K562 (cell line): ENCODE measurements around the gene EGFL7. TPM values are rescaled to one million over a fixed set of nuclear protein-coding genes. Genes with fewer than 3 reads are reported as not detected.

Source experiments
- ATAC-seq: fragments of 200-7000 bp; cut with Tn5 transposase; 3 replicates; pipeline ENCODE4 v1.9.1; 2020; ENCODE audit warnings: moderate library complexity
- BruUV-seq: library from RNA; stranded (reverse); fragments of 400-500 nt; replicated peaks from 2 replicates; lab custom pipeline; 2021; lab: Mats Ljungman, UMichigan
- CTCF ChIA-PET: fragments of 300-600 bp; formaldehyde crosslinking; extraction: SDS; loops from one replicate; lab custom pipeline; 2021; ENCODE audit warnings: low intra/inter-chr PET ratio; lab: Yijun Ruan, JAX
- POLR2A ChIA-PET: fragments of 300-600, 350-650 bp; sonication (Branson Sonifier 250); formaldehyde crosslinking; extraction: SDS; loops from one replicate; lab custom pipeline; 2021; ENCODE audit warnings: antibody characterized with exemption, inconsistent platforms; lab: Yijun Ruan, JAX
- DNase-seq, 4 experiments: peaks; one replicate each; pipeline versions ENCODE4 v3.0.0 to v3.0.0-alpha.2; 2011 to 2018; ENCODE audit warnings: low spot score in 3 of 4, mixed read lengths in 3 of 4; ENCODE audit errors: extremely low read depth in 1 of 4
- FAIRE-seq: peaks from 2 replicates; lab custom pipeline; 2011; peaks lifted over from hg19 to GRCh38; lab: Jason Lieb, UNC
- H2AFZ ChIP-seq: 2 replicates; pipeline ENCODE4 v1.6.0; 2011; ENCODE audit warnings: low read depth, low read length, control low read depth, inconsistent platforms
- H3K27ac ChIP-seq: fragments of 200-600 bp; 3 replicates; pipeline ENCODE4 v1.8.0; 2011; ENCODE audit warnings: low read depth, mild to moderate bottlenecking, control low read depth, inconsistent platforms, low read length, moderate library complexity, mixed read lengths; ENCODE audit errors: extremely low read depth
- H3K27me3 ChIP-seq, 2 experiments: fragments of 300-600 bp in 1 of 2; 2 replicates in 1 of 2; 3 replicates in 1 of 2; pipeline versions ENCODE4 v1.6.0 to v1.8.0; 2011; ENCODE audit warnings: inconsistent platforms in 2 of 2, low read length in 2 of 2, mild to moderate bottlenecking in 1 of 2, mixed read lengths in 1 of 2, moderate library complexity in 1 of 2; ENCODE audit not compliant: control insufficient read depth in 2 of 2, insufficient read depth in 2 of 2
- H3K36me3 ChIP-seq: fragments of 300-600 bp; 3 replicates; pipeline ENCODE4 v1.8.0; 2011; ENCODE audit warnings: mild to moderate bottlenecking, low read length, inconsistent platforms; ENCODE audit not compliant: control insufficient read depth, insufficient read depth
- H3K4me1 ChIP-seq, 2 experiments: fragments of 200-600 bp in 1 of 2; replicated peaks in 1 of 2; 2 replicates in 1 of 2; 3 replicates in 1 of 2; pipeline versions ENCODE4 v1.5.1 to v1.8.0; 2011; ENCODE audit warnings: inconsistent platforms in 2 of 2, low read length in 2 of 2, mild to moderate bottlenecking in 1 of 2, mixed read lengths in 1 of 2, moderate library complexity in 1 of 2; ENCODE audit not compliant: control insufficient read depth in 2 of 2, insufficient read depth in 2 of 2
- H3K4me2 ChIP-seq: 2 replicates; pipeline ENCODE4 v1.6.1; 2011; ENCODE audit warnings: low read length, control low read depth, inconsistent platforms, mixed read lengths; ENCODE audit not compliant: insufficient read depth
- H3K4me3 ChIP-seq: fragments of 200-600 bp; sonication (generic), shearing (Covaris generic); 2 replicates; pipeline ENCODE4 v1.5.1; 2016; ENCODE audit warnings: control low read depth, inconsistent platforms
- H3K79me2 ChIP-seq: fragments of 200-600 bp; 3 replicates; pipeline ENCODE4 v1.8.0; 2011; ENCODE audit warnings: low read length, inconsistent platforms; ENCODE audit not compliant: control insufficient read depth, insufficient read depth
- H3K9ac ChIP-seq, 2 experiments: 2 replicates each; pipeline versions ENCODE4 v1.6.0 to v1.6.1; 2011; ENCODE audit warnings: low read depth in 2 of 2, low read length in 2 of 2, control low read depth in 1 of 2, inconsistent platforms in 1 of 2, mild to moderate bottlenecking in 1 of 2, mixed read lengths in 1 of 2; ENCODE audit not compliant: insufficient read depth in 1 of 2
- H3K9me1 ChIP-seq: one replicate; pipeline ENCODE4 v1.6.0; 2011; ENCODE audit warnings: inconsistent platforms, mild to moderate bottlenecking, low read length, moderate library complexity; ENCODE audit not compliant: control insufficient read depth, insufficient read depth
- H3K9me3 ChIP-seq: replicated peaks from 2 replicates; pipeline ENCODE4 v1.5.1; 2011; ENCODE audit warnings: low read depth, low read length, inconsistent platforms; ENCODE audit not compliant: control insufficient read depth, insufficient read depth
- H4K20me1 ChIP-seq: replicated peaks from 2 replicates; pipeline ENCODE4 v1.6.1; 2011; ENCODE audit warnings: low read length, inconsistent platforms, mixed read lengths; ENCODE audit not compliant: control insufficient read depth, insufficient read depth
- ARID3B ChIP-seq: fragments of 250-450 bp; sonication (Bioruptor Pico); IDR thresholded peaks from 2 replicates; pipeline ENCODE4 v1.4.0; 2020; ENCODE audit warnings: borderline replicate concordance
- ATF6 ChIP-seq: sonication (generic); formaldehyde crosslinking; IDR thresholded peaks from 2 replicates; pipeline ENCODE4 v1.4.0; 2020; ENCODE audit warnings: mild to moderate bottlenecking, missing genetic modification reagents
- CBX1 ChIP-seq: sonication (generic); IDR thresholded peaks from 2 replicates; pipeline ENCODE4 v1.6.1; 2016; ENCODE audit warnings: antibody characterized with exemption, low read depth, mild to moderate bottlenecking
- CREM ChIP-seq: IDR thresholded peaks from 2 replicates; pipeline ENCODE4 v1.6.1; 2014; ENCODE audit warnings: antibody characterized with exemption, low read depth
- FOXA1 ChIP-seq: fragments of 450-650 bp; IDR thresholded peaks from 2 replicates; pipeline ENCODE4 v1.6.1; 2016; ENCODE audit warnings: mild to moderate bottlenecking, borderline replicate concordance
- HMGXB4 ChIP-seq: sonication (generic); formaldehyde crosslinking; IDR thresholded peaks from 2 replicates; pipeline ENCODE4 v1.8.1; 2023; ENCODE audit warnings: mild to moderate bottlenecking, missing genetic modification reagents
- KAT8 ChIP-seq: fragments of 450-650 bp; IDR thresholded peaks from 2 replicates; pipeline ENCODE4 v1.6.1; 2016; ENCODE audit warnings: low read depth, mild to moderate bottlenecking
- KDM1A ChIP-seq, 2 experiments: fragments of 450-650 bp; IDR thresholded peaks; 2 replicates each; pipeline ENCODE4 v1.6.1; 2016; ENCODE audit warnings: mild to moderate bottlenecking in 2 of 2
- NFIX ChIP-seq: fragments of 250-450 bp; sonication (Bioruptor Pico); IDR thresholded peaks from 2 replicates; pipeline ENCODE4 v1.4.0; 2020; ENCODE audit warnings: low read depth, mild to moderate bottlenecking, moderate library complexity
- XRCC3 ChIP-seq: fragments of 450-650 bp; IDR thresholded peaks from 2 replicates; pipeline ENCODE4 v1.6.1; 2017; ENCODE audit warnings: mild to moderate bottlenecking, moderate library complexity
- ZBTB43 ChIP-seq: sonication (generic); formaldehyde crosslinking; IDR thresholded peaks from 2 replicates; pipeline ENCODE4 v1.8.0; 2023; ENCODE audit warnings: mild to moderate bottlenecking, missing genetic modification reagents
- ZFX ChIP-seq: sonication (generic); formaldehyde crosslinking; IDR thresholded peaks from 2 replicates; pipeline ENCODE4 v1.8.0; 2022; ENCODE audit warnings: mild to moderate bottlenecking, missing genetic modification reagents, moderate library complexity
- WGBS: fragments of 100-300 bp; shearing (Covaris generic); methylation state at CpG from one replicate; pipeline ENCODE4 v1.1.6; 2016; ENCODE audit warnings: low coverage, mixed read lengths; ENCODE audit not compliant: insufficient coverage; ENCODE audit errors: missing lambda C conversion rate; 5-methylcytosine and 5-hydroxymethylcytosine counted together
- in situ Hi-C: fragments of 300-500 bp; cut with MboI; formaldehyde crosslinking; loops from 4 replicates; pipeline ENCODE4 v1.15.0; 2018; ENCODE audit warnings: inconsistent platforms, mixed read lengths
- intact Hi-C: fragments of 100-400 bp; cut with micrococcal nuclease; formaldehyde crosslinking; loops from 2 replicates; pipeline ENCODE4 v1.14.2; 2022
- polyA plus RNA-seq, 8 experiments: library from polyadenylated mRNA; depleted of rRNA in 4 of 8; stranded (reverse) in 5 of 8; unstranded in 3 of 8; fragments of >200 nt; fragmentation: Nextera tagmentation in 2 of 8; fragmentation: Illumina TruSeq in 1 of 8; extraction: Ambion mirVana in 2 of 8; extraction: Trizol in 1 of 8; gene quantifications; 2 replicates each; pipeline versions ENCODE4 v1.2.1 to v1.2.3, GENCODE V29; 2011 to 2014; ENCODE audit warnings: inconsistent platforms in 1 of 8, missing spikeins in 1 of 8
- total RNA-seq, 7 experiments: library from RNA; depleted of rRNA in 6 of 7; stranded (reverse); fragments of >200 nt in 6 of 7; fragmentation: Illumina TruSeq in 2 of 7; extraction: Trizol in 2 of 7; gene quantifications; 2 replicates each; pipeline versions ENCODE4 v1.2.1 to v1.2.3, GENCODE V29; 2011 to 2021; ENCODE audit warnings: low replicate concordance in 1 of 7

Gene EGFL7
- total and polyA plus RNA-seq, 9 of the 15 experiments (the other 6 are each of a cell fraction or from before 2014, with no cell fraction given): 1.5 to 286 (median 55.5) TPM

GRCh38 chr9:136695435-136695895 lies 32.7 kb downstream of the EGFL7 start (continued):
- no peak for TF ChIP-seq ARID3B (CRISPR knock-in tag)
- no peak for TF ChIP-seq KDM1A (IDR thresholded peaks at IDR 0.05)
- no peak for TF ChIP-seq KAT8
- no peak for TF ChIP-seq ZBTB43 (CRISPR knock-in tag)
- no peak for TF ChIP-seq CBX1

GRCh38 chr9:136695955-136696354 lies 33.2 kb downstream of the EGFL7 start:
- ATAC-seq (no peak), FAIRE-seq (no peak), DNase-seq (no peak)
- no peak overlapping the region for H2AFZ ChIP-seq
- ChIA-PET POLR2A (interaction anchor here (1.0 kb wide), 1 partner anchor 10 kb away, joined by 3 read pairs; no protein-coding TSS in a partner anchor), CTCF (no interaction called here)
- no peaks in the 10 kb centered on the region for H3K27me3 ChIP-seq
- no peaks in the 10 kb centered on the region for H3K36me3 ChIP-seq
- H3K9me1 ChIP-seq: no peaks in the 10 kb centered on the region
- H3K27ac ChIP-seq: no peak overlapping the region
- no peaks in the 10 kb centered on the region for H4K20me1 ChIP-seq
- no peak overlapping the region for H3K4me3 ChIP-seq
- H3K4me1 ChIP-seq: peaks cover 10 to 67% of the 10 kb centered on the region in 2 experiments; a peak in 4 of 5 replicates
- H3K4me2 ChIP-seq: no peak overlapping the region
- H3K9me3 ChIP-seq: no peaks in the 10 kb centered on the region
- intact Hi-C loops (no loop called here), in situ Hi-C loops (no loop called here)
- 68% methylated on average over 23 of the region's 23 CpGs for WGBS
- peak overlapping the region in 1 of 2 experiments; percentile 69; a peak in 1 of 4 replicates for H3K9ac ChIP-seq
- BruUV-seq: no TSS peak
- no peaks in the 10 kb centered on the region for H3K79me2 ChIP-seq
- TF ChIP-seq ATF6 (CRISPR knock-in tag): no peak
- TF ChIP-seq NFIX: no peak
- TF ChIP-seq XRCC3: no peak
- TF ChIP-seq ZFX (CRISPR knock-in tag): no peak
- TF ChIP-seq CREM: no peak
- TF ChIP-seq ZBTB43 (CRISPR knock-in tag): no peak
- no peak for TF ChIP-seq FOXA1
- no peak for TF ChIP-seq HMGXB4 (CRISPR knock-in tag)
